HEK293 (cell line): ENCODE measurements around the gene SFR1.

Source experiments
- ZNF302 ChIP-seq: fragments of 450-650 bp; formaldehyde crosslinking; IDR thresholded peaks from 2 replicates; pipeline ENCODE4 v1.5.1; 2016; ENCODE audit warnings: missing biosample characterization, missing genetic modification characterization, low read depth
- TF ChIP-seq, protein P1 (sequence below): fragments of 450-650 bp; formaldehyde crosslinking; IDR thresholded peaks from 2 replicates; pipeline ENCODE4 v1.5.1; 2016; ENCODE audit warnings: missing biosample characterization, missing genetic modification characterization, borderline replicate concordance
- TF ChIP-seq, protein P2 (sequence below): fragments of 450-650 bp; formaldehyde crosslinking; IDR thresholded peaks from 2 replicates; pipeline ENCODE4 v1.5.1; 2016; ENCODE audit warnings: missing biosample characterization, missing genetic modification characterization

DNA sequence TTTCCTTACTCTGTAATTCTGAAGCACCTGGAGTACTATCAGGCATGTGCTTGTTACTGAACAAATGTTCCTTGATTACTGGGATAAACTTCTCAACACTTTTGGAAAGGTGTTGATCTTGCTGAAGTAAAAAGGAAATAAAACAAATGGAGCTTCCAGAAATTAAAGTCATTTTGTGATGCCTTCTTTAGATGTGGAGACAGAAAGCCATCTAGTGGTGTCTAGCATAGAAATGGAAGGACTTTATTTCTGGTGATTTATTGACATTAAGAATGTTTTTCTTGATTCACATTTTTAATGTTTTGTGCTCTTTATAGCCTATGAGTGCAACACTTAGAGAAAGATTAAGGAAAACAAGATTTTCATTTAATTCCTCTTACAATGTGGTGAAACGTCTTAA lies 1.4 kb downstream of the SFR1 start:
- TF ChIP-seq, protein P1, sequence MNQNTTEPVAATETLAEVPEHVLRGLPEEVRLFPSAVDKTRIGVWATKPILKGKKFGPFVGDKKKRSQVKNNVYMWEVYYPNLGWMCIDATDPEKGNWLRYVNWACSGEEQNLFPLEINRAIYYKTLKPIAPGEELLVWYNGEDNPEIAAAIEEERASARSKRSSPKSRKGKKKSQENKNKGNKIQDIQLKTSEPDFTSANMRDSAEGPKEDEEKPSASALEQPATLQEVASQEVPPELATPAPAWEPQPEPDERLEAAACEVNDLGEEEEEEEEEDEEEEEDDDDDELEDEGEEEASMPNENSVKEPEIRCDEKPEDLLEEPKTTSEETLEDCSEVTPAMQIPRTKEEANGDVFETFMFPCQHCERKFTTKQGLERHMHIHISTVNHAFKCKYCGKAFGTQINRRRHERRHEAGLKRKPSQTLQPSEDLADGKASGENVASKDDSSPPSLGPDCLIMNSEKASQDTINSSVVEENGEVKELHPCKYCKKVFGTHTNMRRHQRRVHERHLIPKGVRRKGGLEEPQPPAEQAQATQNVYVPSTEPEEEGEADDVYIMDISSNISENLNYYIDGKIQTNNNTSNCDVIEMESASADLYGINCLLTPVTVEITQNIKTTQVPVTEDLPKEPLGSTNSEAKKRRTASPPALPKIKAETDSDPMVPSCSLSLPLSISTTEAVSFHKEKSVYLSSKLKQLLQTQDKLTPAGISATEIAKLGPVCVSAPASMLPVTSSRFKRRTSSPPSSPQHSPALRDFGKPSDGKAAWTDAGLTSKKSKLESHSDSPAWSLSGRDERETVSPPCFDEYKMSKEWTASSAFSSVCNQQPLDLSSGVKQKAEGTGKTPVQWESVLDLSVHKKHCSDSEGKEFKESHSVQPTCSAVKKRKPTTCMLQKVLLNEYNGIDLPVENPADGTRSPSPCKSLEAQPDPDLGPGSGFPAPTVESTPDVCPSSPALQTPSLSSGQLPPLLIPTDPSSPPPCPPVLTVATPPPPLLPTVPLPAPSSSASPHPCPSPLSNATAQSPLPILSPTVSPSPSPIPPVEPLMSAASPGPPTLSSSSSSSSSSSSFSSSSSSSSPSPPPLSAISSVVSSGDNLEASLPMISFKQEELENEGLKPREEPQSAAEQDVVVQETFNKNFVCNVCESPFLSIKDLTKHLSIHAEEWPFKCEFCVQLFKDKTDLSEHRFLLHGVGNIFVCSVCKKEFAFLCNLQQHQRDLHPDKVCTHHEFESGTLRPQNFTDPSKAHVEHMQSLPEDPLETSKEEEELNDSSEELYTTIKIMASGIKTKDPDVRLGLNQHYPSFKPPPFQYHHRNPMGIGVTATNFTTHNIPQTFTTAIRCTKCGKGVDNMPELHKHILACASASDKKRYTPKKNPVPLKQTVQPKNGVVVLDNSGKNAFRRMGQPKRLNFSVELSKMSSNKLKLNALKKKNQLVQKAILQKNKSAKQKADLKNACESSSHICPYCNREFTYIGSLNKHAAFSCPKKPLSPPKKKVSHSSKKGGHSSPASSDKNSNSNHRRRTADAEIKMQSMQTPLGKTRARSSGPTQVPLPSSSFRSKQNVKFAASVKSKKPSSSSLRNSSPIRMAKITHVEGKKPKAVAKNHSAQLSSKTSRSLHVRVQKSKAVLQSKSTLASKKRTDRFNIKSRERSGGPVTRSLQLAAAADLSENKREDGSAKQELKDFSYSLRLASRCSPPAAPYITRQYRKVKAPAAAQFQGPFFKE = no peak
- TF ChIP-seq, protein P2, sequence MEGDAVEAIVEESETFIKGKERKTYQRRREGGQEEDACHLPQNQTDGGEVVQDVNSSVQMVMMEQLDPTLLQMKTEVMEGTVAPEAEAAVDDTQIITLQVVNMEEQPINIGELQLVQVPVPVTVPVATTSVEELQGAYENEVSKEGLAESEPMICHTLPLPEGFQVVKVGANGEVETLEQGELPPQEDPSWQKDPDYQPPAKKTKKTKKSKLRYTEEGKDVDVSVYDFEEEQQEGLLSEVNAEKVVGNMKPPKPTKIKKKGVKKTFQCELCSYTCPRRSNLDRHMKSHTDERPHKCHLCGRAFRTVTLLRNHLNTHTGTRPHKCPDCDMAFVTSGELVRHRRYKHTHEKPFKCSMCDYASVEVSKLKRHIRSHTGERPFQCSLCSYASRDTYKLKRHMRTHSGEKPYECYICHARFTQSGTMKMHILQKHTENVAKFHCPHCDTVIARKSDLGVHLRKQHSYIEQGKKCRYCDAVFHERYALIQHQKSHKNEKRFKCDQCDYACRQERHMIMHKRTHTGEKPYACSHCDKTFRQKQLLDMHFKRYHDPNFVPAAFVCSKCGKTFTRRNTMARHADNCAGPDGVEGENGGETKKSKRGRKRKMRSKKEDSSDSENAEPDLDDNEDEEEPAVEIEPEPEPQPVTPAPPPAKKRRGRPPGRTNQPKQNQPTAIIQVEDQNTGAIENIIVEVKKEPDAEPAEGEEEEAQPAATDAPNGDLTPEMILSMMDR (tag by site-specific recombination) = no peak
- no peak for TF ChIP-seq ZNF302 (tag by site-specific recombination)
